GM12865 (cell line): ENCODE data around the gene CIAO1.

Experiments used
- DNase-seq: peaks from one replicate; pipeline ENCODE4 v3.0.0; 2010; ENCODE audit warnings: low read depth
- H3K4me3 ChIP-seq: 2 replicates; pipeline ENCODE4 v1.5.1; 2011; ENCODE audit warnings: mild to moderate bottlenecking, low read depth, low read length, control low read depth
- TF ChIP-seq, protein P1 (sequence below): IDR thresholded peaks from 2 replicates; pipeline ENCODE4 v1.5.1; 2011; ENCODE audit warnings: low read length, control low read depth, low read depth, inconsistent platforms; ENCODE audit not compliant: insufficient read depth; ENCODE audit errors: missing control alignments

The CIAO1 gene

DNA sequence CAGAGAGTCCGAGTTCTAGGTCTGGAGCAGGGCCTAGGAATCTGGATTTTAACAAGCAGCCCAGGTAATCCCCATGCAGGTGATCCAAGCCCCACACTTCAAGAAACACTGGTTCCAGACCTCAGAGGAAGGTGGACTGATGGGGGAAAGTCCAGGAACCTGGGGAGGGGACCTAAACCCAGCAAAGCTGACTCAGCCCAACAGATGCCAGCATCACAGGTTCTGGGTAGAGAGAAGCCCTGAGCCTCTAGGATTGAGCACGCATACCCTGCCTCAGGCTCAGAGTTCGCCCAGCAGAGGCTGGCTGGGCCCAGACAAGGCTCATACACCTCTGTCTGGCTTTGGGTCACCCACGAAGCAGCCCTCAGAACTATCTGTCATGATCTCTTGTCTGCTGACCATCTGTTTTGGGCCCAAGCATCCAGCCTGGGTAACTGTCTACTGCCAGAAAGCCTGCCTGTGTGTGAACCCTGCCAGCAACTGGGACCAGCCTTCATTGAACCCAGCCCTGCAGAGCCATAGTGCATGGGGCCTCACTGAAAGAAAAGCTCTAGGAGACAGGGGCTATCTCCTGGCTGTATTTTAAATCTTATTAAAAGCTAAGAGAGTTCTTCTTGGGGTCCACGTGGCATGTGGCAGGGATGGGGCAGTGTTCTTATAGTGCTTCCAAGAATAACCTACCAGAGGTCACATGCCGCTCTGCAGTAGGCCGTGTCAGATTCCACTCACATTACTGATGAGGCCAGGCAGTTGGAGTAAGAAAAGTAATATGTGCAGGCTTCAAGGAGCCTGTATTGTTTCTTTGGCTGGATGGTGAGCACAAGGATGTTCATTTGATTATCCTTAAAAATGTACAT is 7.6 kb upstream of the CIAO1 start:
- no peak for DNase-seq
- TF ChIP-seq, protein P1, sequence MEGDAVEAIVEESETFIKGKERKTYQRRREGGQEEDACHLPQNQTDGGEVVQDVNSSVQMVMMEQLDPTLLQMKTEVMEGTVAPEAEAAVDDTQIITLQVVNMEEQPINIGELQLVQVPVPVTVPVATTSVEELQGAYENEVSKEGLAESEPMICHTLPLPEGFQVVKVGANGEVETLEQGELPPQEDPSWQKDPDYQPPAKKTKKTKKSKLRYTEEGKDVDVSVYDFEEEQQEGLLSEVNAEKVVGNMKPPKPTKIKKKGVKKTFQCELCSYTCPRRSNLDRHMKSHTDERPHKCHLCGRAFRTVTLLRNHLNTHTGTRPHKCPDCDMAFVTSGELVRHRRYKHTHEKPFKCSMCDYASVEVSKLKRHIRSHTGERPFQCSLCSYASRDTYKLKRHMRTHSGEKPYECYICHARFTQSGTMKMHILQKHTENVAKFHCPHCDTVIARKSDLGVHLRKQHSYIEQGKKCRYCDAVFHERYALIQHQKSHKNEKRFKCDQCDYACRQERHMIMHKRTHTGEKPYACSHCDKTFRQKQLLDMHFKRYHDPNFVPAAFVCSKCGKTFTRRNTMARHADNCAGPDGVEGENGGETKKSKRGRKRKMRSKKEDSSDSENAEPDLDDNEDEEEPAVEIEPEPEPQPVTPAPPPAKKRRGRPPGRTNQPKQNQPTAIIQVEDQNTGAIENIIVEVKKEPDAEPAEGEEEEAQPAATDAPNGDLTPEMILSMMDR: no peak
- H3K4me3 ChIP-seq: no peak overlapping the region

DNA sequence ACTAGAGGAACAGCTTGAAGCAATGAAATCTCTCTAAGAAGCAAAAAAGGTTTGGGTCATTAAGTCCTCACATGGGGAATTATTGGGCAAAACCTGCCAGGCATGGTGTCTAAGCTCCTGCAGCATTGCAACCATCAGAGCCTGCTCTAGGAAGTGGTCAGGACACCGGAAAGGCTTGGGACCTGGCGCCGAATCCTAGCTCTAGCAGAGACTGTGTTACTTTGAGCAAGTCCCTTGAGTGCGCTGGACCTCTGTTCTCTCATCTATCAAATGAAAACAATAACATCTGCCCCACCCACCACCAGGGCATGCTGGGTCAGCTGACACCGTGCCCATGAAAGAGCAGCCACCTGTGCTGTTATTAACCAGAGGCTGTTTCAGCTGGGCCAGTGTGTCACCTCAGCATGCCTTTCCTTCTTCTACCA is 6.5 kb upstream of the CIAO1 start:
- no peak overlapping the region for H3K4me3 ChIP-seq
- TF ChIP-seq, protein P1: no peak
- DNase-seq: no peak

DNA sequence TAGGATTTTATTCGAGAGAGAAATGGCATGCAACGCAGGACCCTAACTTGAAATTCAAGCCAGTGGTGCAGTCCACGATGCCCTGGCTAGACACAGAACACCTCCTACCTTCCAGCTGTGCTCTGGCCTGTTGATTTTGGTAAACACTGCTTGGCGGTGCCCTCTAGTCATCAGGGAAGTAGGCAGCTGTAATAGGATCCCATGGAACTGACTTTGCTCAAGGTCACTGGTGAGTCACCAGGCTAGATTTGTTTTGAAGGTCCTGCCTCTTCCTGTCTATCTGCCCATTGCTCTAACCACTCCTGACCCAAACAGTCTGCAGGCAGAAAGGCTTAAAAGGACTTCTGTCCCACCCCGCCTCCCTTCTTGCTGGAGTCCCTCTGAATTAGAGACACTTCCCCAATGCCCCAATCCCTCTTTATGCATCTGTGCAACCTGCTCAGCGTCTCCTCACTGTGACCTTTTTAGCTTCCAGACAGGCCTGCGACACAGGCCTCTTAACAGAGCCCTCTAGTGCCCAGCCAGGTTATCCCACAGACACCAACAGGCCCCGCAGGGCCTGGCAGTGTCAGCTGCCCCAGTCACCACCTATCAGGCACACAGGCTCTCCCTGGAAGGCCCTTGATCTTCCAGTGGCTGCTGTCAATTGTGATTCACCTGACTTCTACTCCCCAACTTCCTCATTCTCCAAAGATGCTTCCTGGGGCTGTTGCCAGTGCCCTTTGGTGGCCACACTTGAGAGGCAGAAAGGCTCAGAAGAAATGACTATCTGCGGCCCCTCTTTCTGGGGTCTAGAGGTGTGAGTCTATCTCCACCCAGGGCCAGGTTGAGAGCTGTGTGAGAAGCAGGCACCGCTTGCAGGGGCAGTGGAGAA is 5.4 kb upstream of the CIAO1 start:
- no peak overlapping the region for H3K4me3 ChIP-seq
- TF ChIP-seq, protein P1: peak; percentile 54
- peak; percentile 68 for DNase-seq

DNA sequence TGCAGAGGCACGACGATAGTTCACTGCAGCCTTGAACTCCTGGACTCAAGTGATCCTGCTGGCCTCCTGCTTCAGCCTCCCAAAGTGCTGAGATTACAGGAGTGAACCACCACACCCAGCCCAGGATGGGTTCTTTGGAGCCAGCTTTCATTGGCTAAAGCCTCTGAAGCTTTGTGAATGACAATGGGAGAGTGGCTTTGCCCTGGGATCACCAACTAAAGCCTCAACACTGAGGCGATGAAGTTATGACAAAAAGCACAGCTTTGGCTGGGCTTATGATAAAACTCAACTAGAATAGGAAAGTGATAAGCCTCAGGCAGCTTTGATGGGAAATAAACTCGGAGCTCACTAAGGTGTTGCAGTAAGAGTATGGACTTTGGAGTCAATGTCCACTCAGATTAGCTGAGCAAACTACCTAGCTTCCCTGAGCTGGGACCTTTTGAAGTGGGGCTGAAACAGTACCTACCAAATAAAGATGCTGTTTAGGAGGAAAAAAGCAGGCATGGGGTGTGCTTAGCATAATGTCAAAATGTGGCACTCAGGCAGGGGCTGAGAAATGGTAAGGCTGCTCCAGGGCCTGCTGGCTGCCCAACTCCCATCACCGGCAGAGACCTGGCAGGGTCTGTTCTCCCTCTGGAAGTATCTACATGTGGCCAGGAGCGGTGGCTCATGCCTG is 4.6 kb upstream of the CIAO1 start:
- no peak overlapping the region for H3K4me3 ChIP-seq
- TF ChIP-seq, protein P1: no peak

DNA sequence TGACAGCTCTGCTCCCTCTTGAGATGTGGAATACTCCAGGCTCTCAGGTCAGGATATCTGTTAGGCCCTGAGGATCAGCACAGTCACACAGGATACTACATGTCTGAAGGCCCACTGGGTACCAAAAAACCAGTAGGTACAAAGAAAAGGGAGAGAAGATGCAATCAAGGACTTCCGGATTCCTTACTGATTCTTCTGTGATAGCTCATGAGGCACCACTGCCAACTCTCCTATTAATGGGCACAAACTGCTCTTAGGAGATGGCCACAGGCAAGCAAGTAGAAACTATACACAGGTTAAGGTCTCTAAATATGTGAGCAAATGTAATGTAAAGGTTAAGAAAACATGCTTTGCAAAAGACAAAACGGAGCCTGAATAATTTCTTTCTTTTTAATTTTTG is 3.7 kb upstream of the CIAO1 start:
- TF ChIP-seq, protein P1: no peak
- no peak for DNase-seq
- no peak overlapping the region for H3K4me3 ChIP-seq

More for the DNA sequence above, 4.6 kb upstream of the CIAO1 start:
- DNase-seq: no peak

DNA sequence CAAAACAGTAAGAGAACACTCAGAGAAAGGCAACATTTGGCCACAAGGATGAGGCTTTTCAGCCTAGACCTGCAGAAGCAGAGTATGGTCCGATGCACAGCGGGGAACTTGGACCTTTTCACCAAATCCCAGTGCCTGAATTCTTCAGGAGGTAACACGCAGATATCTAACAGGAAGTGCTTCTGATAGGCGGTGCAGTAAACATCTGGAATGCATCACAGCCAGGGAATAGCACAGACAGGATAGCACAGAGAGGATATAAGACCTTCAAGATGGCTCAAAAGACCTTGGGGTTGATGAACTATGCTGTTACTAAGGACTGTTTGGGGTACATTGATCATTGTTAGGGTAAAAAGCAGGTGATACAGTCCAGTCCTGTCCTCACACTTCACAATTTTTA is 1.9 kb upstream of the CIAO1 start:
- TF ChIP-seq, protein P1: no peak
- H3K4me3 ChIP-seq: peak overlapping the region; percentile 88
- DNase-seq: no peak
